GM18951 (cell line): ENCODE results near the gene RAB42.
"Not testable (repeated sequence)": the region's sequence is repeated elsewhere in the genome, so short reads cannot be mapped to it uniquely, and the experiment has no call there.

ENCODE experiments used
- POLR2A ChIP-seq: IDR thresholded peaks from 4 replicates; pipeline ENCODE4 v1.6.1; 2011; ENCODE audit warnings: mild to moderate bottlenecking; ENCODE audit not compliant: insufficient read length, insufficient read depth; ENCODE audit errors: extremely low read depth
- in situ Hi-C: fragments of 300-500 bp; cut with MboI; formaldehyde crosslinking; loops from one replicate; pipeline ENCODE4 v1.12.0; 2022; ENCODE audit warnings: low sequenced_read_pairs, mixed read lengths, inconsistent platforms; ENCODE audit not compliant: unreplicated experiment

The RAB42 gene

GRCh38 chr1:28591708-28592320, at the start of gene RAB42:
Gene RAB42 (plus strand): TSS chr1:28592265. CDS start chr1:28592512, 247 bp downstream.
- no peak for TF ChIP-seq POLR2A
- in situ Hi-C loops: no loop called here

- no peak for TF ChIP-seq POLR2A
Observed at GRCh38 chr1:28545246-28545628, 46.8 kb upstream of the RAB42 start.

GRCh38 chr1:28548318-28548717, 43.7 kb upstream of the RAB42 start:
- TF ChIP-seq POLR2A: no peak
- in situ Hi-C loops: no loop called here

More at GRCh38 chr1:28545246-28545628, 46.8 kb upstream of the RAB42 start:
- in situ Hi-C loops: no loop called here

GRCh38 chr1:28551381-28551780, 40.7 kb upstream of the RAB42 start:
- in situ Hi-C loops: no loop called here
- no peak for TF ChIP-seq POLR2A

GRCh38 chr1:28552758-28553663, 39.1 kb upstream of the RAB42 start, which contains the start of gene TRNAU1AP:
Gene TRNAU1AP (plus strand): TSS chr1:28553085. CDS start chr1:28553111, 26 bp downstream.
- in situ Hi-C loops: no loop called here
- peak; percentile 84 for TF ChIP-seq POLR2A

- in situ Hi-C loops: no loop called here
- no peak for TF ChIP-seq POLR2A
Observed at GRCh38 chr1:28560886-28561285, 31.2 kb upstream of the RAB42 start.

GRCh38 chr1:28564310-28564709, 27.8 kb upstream of the RAB42 start:
- in situ Hi-C loops: no loop called here
- no peak for TF ChIP-seq POLR2A

- in situ Hi-C loops: no loop called here
- TF ChIP-seq POLR2A: no peak
Observed at GRCh38 chr1:28565040-28565439, 27.0 kb upstream of the RAB42 start.

- no peak for TF ChIP-seq POLR2A
- in situ Hi-C loops: no loop called here
Observed at GRCh38 chr1:28565726-28566125, 26.3 kb upstream of the RAB42 start.

- in situ Hi-C loops: no loop called here
- no peak for TF ChIP-seq POLR2A
Observed at GRCh38 chr1:28566931-28567330, 25.1 kb upstream of the RAB42 start.

- no peak for TF ChIP-seq POLR2A
- in situ Hi-C loops: no loop called here
Observed at GRCh38 chr1:28571911-28572310, 20.2 kb upstream of the RAB42 start.

GRCh38 chr1:28572891-28573290, 19.2 kb upstream of the RAB42 start:
- in situ Hi-C loops: not testable (repeated sequence)

- in situ Hi-C loops: no loop called here
- no peak for TF ChIP-seq POLR2A
Observed at GRCh38 chr1:28573564-28573963, 18.5 kb upstream of the RAB42 start.

- TF ChIP-seq POLR2A: peak; percentile 9
- in situ Hi-C loops: no loop called here
Observed at GRCh38 chr1:28577052-28577678, 14.9 kb upstream of the RAB42 start.
